ENCODE measurements around the gene PPFIBP1. TPM values are rescaled to one million over a fixed set of nuclear protein-coding genes. Genes with fewer than 3 reads are reported as not detected.

PPFIBP1 gene
- total RNA-seq, 1 donor: 179 TPM

- Histone ChIP-seq H3K4me2 (ENCODE audit: insufficient read depth, low read length) (no peak overlapping the region), H3K79me2 (ENCODE audit: insufficient read depth, low read length) (peaks cover 3% of the 10 kb centered on the region), H3K4me3 (ENCODE audit: insufficient read depth, low read length) (no peak overlapping the region), H3K27ac (ENCODE audit: low read depth, low read length) (no peak overlapping the region), H3K27me3 (ENCODE audit: insufficient read depth, low read length) (no peaks in the 10 kb centered on the region), H2AFZ (ENCODE audit: low read length) (no peak overlapping the region), H3K4me1 (ENCODE audit: insufficient read depth, low read length) (no peaks in the 10 kb centered on the region), H3K36me3 (ENCODE audit: insufficient read depth, low read length) (peaks cover 98% of the 10 kb centered on the region), H4K20me1 (ENCODE audit: insufficient read depth, low read length) (peaks cover 3% of the 10 kb centered on the region), H3K9me3 (ENCODE audit: low read depth, low read length) (no peaks in the 10 kb centered on the region)
- no peak for DNase-seq (ENCODE audit: insufficient read length, low spot score, missing footprints)
- no peak for TF ChIP-seq CTCF (IDR thresholded peaks at IDR 0.05; ENCODE audit: extremely low read depth, low read depth, low read length)
These were observed 164.7 kb downstream of the PPFIBP1 start for GRCh38 chr12:27688671-27689070.

GRCh38 chr12:27689558-27690180, 165.7 kb downstream of the PPFIBP1 start:
- no peaks in the 10 kb centered on the region for H3K27me3 ChIP-seq (ENCODE audit: insufficient read depth, low read length)
- H3K27ac ChIP-seq (ENCODE audit: low read depth, low read length): no peak overlapping the region
- peaks cover 3% of the 10 kb centered on the region for H4K20me1 ChIP-seq (ENCODE audit: insufficient read depth, low read length)
- H3K36me3 ChIP-seq (ENCODE audit: insufficient read depth, low read length): peaks cover 100% of the 10 kb centered on the region
- no peak overlapping the region for H3K4me2 ChIP-seq (ENCODE audit: insufficient read depth, low read length)
- DNase-seq (ENCODE audit: insufficient read length, low spot score, missing footprints): no peak
- no peaks in the 10 kb centered on the region for H3K9me3 ChIP-seq (ENCODE audit: low read depth, low read length)
- no peak for TF ChIP-seq CTCF (IDR thresholded peaks at IDR 0.05; ENCODE audit: extremely low read depth, low read depth, low read length)
- peaks cover 3% of the 10 kb centered on the region for H3K79me2 ChIP-seq (ENCODE audit: insufficient read depth, low read length)
- no peaks in the 10 kb centered on the region for H3K4me1 ChIP-seq (ENCODE audit: insufficient read depth, low read length)
- H2AFZ ChIP-seq (ENCODE audit: low read length): no peak overlapping the region
- H3K4me3 ChIP-seq (ENCODE audit: insufficient read depth, low read length): no peak overlapping the region

- H3K27ac ChIP-seq (ENCODE audit: low read depth, low read length): no peak overlapping the region
- no peaks in the 10 kb centered on the region for H3K27me3 ChIP-seq (ENCODE audit: insufficient read depth, low read length)
- H3K36me3 ChIP-seq (ENCODE audit: insufficient read depth, low read length): peaks cover 87% of the 10 kb centered on the region
- H3K9me3 ChIP-seq (ENCODE audit: low read depth, low read length): no peaks in the 10 kb centered on the region
- H3K79me2 ChIP-seq (ENCODE audit: insufficient read depth, low read length): no peaks in the 10 kb centered on the region
- no peak overlapping the region for H2AFZ ChIP-seq (ENCODE audit: low read length)
- no peaks in the 10 kb centered on the region for H3K4me1 ChIP-seq (ENCODE audit: insufficient read depth, low read length)
- H3K4me2 ChIP-seq (ENCODE audit: insufficient read depth, low read length): no peak overlapping the region
- no peak overlapping the region for H3K4me3 ChIP-seq (ENCODE audit: insufficient read depth, low read length)
- peaks cover 3% of the 10 kb centered on the region for H4K20me1 ChIP-seq (ENCODE audit: insufficient read depth, low read length)
- no peak for TF ChIP-seq CTCF (IDR thresholded peaks at IDR 0.05; ENCODE audit: extremely low read depth, low read depth, low read length)
- no peak for DNase-seq (ENCODE audit: insufficient read length, low spot score, missing footprints)
These were observed 169.4 kb downstream of the PPFIBP1 start for GRCh38 chr12:27693403-27693802.

GRCh38 chr12:27695556-27696292, 171.7 kb downstream of the PPFIBP1 start:
- DNase-seq (ENCODE audit: insufficient read length, low spot score, missing footprints): no peak
- H3K4me1 ChIP-seq (ENCODE audit: insufficient read depth, low read length): no peaks in the 10 kb centered on the region

More at GRCh38 chr12:27695556-27696292, 171.7 kb downstream of the PPFIBP1 start:
- Histone ChIP-seq H3K4me2 (ENCODE audit: insufficient read depth, low read length) (no peak overlapping the region), H3K9me3 (ENCODE audit: low read depth, low read length) (no peaks in the 10 kb centered on the region), H4K20me1 (ENCODE audit: insufficient read depth, low read length) (no peaks in the 10 kb centered on the region), H3K27me3 (ENCODE audit: insufficient read depth, low read length) (no peaks in the 10 kb centered on the region), H3K4me3 (ENCODE audit: insufficient read depth, low read length) (no peak overlapping the region), H3K79me2 (ENCODE audit: insufficient read depth, low read length) (no peaks in the 10 kb centered on the region), H2AFZ (ENCODE audit: low read length) (no peak overlapping the region), H3K36me3 (ENCODE audit: insufficient read depth, low read length) (peaks cover 64% of the 10 kb centered on the region), H3K27ac (ENCODE audit: low read depth, low read length) (no peak overlapping the region)
- no peak for TF ChIP-seq CTCF (IDR thresholded peaks at IDR 0.05; ENCODE audit: extremely low read depth, low read depth, low read length)
